Measurements from ENCODE around the gene PHACTR1. TPM values are rescaled to one million over a fixed set of nuclear protein-coding genes. Genes with fewer than 3 reads are reported as not detected.

Gene PHACTR1
- total RNA-seq, 2 experiments from 2014 or later: 1.3 to 2.3 TPM

DNA sequence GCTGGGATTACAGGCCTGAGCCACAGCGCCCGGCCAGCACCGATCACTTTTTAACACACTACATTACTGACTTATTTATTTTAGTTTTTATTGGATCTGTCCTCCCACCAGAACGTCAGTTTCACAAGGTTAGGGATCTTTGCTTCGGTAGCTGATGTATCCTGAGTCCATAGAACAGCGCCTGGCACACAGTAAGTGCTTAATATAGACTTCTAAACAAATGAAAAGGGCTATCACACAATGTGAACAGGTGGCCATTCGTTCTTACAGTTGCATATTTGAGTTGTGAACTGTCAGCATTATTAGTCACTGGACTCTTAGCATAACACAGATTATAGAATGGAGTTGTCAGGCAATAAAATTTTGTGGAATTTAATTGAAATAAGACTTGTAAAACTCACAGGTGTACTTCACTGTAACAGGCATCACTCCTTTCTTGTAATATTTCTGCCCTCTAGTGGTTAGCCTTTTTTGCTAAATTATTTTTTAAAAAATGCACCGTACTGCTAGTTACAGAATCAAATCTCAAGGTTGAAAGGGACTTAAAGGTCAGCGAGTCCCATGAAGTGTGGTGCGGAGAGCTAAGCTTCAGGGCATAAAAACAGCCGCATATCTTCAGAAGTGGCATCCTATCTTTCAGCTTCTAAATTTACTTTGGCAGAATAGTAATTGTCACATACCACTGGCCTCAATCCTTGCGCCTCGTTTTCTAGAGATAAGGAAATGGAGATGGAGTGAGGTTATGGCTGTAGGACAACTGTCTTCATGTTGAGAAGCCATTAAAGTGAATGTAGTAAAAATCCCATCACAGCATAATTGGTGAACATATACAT, 615.2 kb downstream of the PHACTR1 start:
- H3K9me3 Mint-ChIP-seq: no peaks in the 10 kb centered on the region
- Histone ChIP-seq H3K36me3 (ENCODE audit: insufficient read depth, low read length) (no peaks in the 10 kb centered on the region), H3K9me3 (ENCODE audit: control insufficient read depth in 1 of 2, insufficient read depth in 1 of 2, low read length in 2 of 2) (no peaks in the 10 kb centered on the region), H3K4me1 (ENCODE audit: insufficient read depth, low read length) (peaks cover 16% of the 10 kb centered on the region), H3K27ac (ENCODE audit: low read depth in 1 of 2, low read length in 2 of 2) (no peak overlapping the region), H3K27me3 (ENCODE audit: control insufficient read depth in 1 of 2, insufficient read depth in 2 of 2, low read length in 2 of 2) (no peaks in the 10 kb centered on the region), H3K4me3 (ENCODE audit: low read length) (no peak overlapping the region)
- DNase-seq (peak in 3 of 14 experiments; percentile 46 to 49 (median 47)), ATAC-seq (ENCODE audit: poor library complexity) (no peak)
- H3K4me1 Mint-ChIP-seq (ENCODE audit: low read depth): peaks cover 35% of the 10 kb centered on the region
- H3K36me3 Mint-ChIP-seq (ENCODE audit: low read depth): peaks cover 16% of the 10 kb centered on the region
- H3K4me3 Mint-ChIP-seq: peak overlapping the region; percentile 74
- peak overlapping the region; percentile 66 for H3K27ac Mint-ChIP-seq
- POLR2A ChIA-PET: no interaction called here
- CTCF ChIA-PET: interaction anchor here (2.1 kb wide), 1 partner anchor 243 kb away, joined by 6 read pairs; no protein-coding TSS in a partner anchor
- TF ChIP-seq, protein P1, sequence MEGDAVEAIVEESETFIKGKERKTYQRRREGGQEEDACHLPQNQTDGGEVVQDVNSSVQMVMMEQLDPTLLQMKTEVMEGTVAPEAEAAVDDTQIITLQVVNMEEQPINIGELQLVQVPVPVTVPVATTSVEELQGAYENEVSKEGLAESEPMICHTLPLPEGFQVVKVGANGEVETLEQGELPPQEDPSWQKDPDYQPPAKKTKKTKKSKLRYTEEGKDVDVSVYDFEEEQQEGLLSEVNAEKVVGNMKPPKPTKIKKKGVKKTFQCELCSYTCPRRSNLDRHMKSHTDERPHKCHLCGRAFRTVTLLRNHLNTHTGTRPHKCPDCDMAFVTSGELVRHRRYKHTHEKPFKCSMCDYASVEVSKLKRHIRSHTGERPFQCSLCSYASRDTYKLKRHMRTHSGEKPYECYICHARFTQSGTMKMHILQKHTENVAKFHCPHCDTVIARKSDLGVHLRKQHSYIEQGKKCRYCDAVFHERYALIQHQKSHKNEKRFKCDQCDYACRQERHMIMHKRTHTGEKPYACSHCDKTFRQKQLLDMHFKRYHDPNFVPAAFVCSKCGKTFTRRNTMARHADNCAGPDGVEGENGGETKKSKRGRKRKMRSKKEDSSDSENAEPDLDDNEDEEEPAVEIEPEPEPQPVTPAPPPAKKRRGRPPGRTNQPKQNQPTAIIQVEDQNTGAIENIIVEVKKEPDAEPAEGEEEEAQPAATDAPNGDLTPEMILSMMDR (IDR thresholded peaks at IDR 0.05): peak; percentile 81
- no peaks in the 10 kb centered on the region for H3K27me3 Mint-ChIP-seq
- intact Hi-C loops (cut with DNase I, micrococcal nuclease): loop anchor here (2.0 to 10.0 kb wide), 6 partner anchors 123 to 1679 kb away; partner anchors contain the start of gene SIRT5 (in 1 of the 2)

DNA sequence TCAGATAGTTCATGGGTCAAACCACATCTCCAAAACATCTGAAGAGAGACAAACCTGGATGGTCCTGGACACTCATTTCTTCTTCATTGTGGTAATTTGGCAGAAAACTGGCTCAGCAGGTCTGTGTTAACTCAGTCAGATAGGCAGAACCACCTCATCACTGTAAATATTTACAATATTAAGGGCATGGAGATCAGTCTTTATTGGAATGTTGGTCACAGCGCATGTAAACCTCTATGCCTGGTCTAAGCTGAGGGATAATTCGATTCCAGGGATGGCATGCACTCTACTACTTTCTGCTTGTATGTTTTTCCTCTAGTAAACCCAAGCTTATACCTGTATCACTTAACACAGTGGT, 615.8 kb downstream of the PHACTR1 start:
- Mint-ChIP-seq H3K27me3 (no peaks in the 10 kb centered on the region), H3K4me1 (ENCODE audit: low read depth) (peaks cover 32% of the 10 kb centered on the region), H3K9me3 (no peaks in the 10 kb centered on the region), H3K36me3 (ENCODE audit: low read depth) (peaks cover 14% of the 10 kb centered on the region), H3K27ac (no peak overlapping the region), H3K4me3 (no peak overlapping the region)
- Histone ChIP-seq H3K27me3 (ENCODE audit: control insufficient read depth in 1 of 2, insufficient read depth in 2 of 2, low read length in 2 of 2) (no peaks in the 10 kb centered on the region), H3K9me3 (ENCODE audit: control insufficient read depth in 1 of 2, insufficient read depth in 1 of 2, low read length in 2 of 2) (no peaks in the 10 kb centered on the region), H3K4me3 (ENCODE audit: low read length) (no peak overlapping the region), H3K36me3 (ENCODE audit: insufficient read depth, low read length) (no peaks in the 10 kb centered on the region), H3K27ac (ENCODE audit: low read depth in 1 of 2, low read length in 2 of 2) (no peak overlapping the region), H3K4me1 (ENCODE audit: insufficient read depth, low read length) (peaks cover 16% of the 10 kb centered on the region)
- ATAC-seq (ENCODE audit: poor library complexity) (no peak), DNase-seq (no peak)
- POLR2A ChIA-PET: no interaction called here
- TF ChIP-seq, protein P1 (IDR thresholded peaks at IDR 0.05): no peak
- CTCF ChIA-PET: interaction anchor here (2.1 kb wide), 1 partner anchor 243 kb away, joined by 6 read pairs; no protein-coding TSS in a partner anchor
- intact Hi-C loops (cut with DNase I, micrococcal nuclease): loop anchor here (2.0 to 10.0 kb wide), 6 partner anchors 122 to 1680 kb away; partner anchors contain the start of gene SIRT5 (in 1 of the 2)

DNA sequence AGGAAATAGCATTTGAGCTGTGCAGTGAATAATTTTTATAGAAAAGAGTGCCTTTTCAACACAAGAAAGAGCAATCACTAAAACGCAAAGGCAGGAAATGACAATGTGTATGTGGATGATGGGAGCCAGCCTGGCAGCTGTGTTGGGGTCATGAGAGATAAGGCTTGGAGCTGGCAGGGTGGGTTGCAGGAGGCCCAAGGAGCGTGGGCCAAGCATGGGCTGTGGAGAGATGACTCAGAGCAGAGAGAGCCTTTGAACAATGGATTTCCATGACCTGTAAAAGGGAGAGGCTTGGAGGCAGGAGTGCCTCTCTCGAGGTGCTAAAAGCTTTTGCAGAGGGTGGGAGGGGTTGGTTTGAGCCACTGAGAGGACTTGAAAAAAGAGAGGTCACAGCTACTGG, 618.4 kb downstream of the PHACTR1 start:
- H3K4me3 ChIP-seq (ENCODE audit: low read length): no peak overlapping the region
- no peak overlapping the region for H3K4me3 Mint-ChIP-seq
- POLR2A ChIA-PET: no interaction called here
- TF ChIP-seq, protein P1 (IDR thresholded peaks at IDR 0.05): no peak
- H3K36me3 ChIP-seq (ENCODE audit: insufficient read depth, low read length): no peaks in the 10 kb centered on the region
- CTCF ChIA-PET: no interaction called here
- intact Hi-C loops (cut with DNase I, micrococcal nuclease): loop anchor here (2.0 to 10.0 kb wide), 9 partner anchors 92 to 1683 kb away; partner anchors contain the start of genes GFOD1 (in 2 of the 2) and SIRT5 (in 1 of the 2)
- H3K36me3 Mint-ChIP-seq (ENCODE audit: low read depth): no peaks in the 10 kb centered on the region
- H3K4me1 Mint-ChIP-seq (ENCODE audit: low read depth): peaks cover 11% of the 10 kb centered on the region
- H3K9me3 Mint-ChIP-seq: no peaks in the 10 kb centered on the region
- no peak for DNase-seq
- H3K27ac Mint-ChIP-seq: no peak overlapping the region
- H3K27me3 ChIP-seq (ENCODE audit: control insufficient read depth in 1 of 2, insufficient read depth in 2 of 2, low read length in 2 of 2): no peaks in the 10 kb centered on the region
- H3K27me3 Mint-ChIP-seq: no peaks in the 10 kb centered on the region
- H3K9me3 ChIP-seq (ENCODE audit: control insufficient read depth in 1 of 2, insufficient read depth in 1 of 2, low read length in 2 of 2): no peaks in the 10 kb centered on the region
- peaks cover 3% of the 10 kb centered on the region for H3K4me1 ChIP-seq (ENCODE audit: insufficient read depth, low read length)
- H3K27ac ChIP-seq (ENCODE audit: low read depth in 1 of 2, low read length in 2 of 2): no peak overlapping the region
- ATAC-seq (ENCODE audit: poor library complexity): no peak

Measured in CD4-positive, alpha-beta T cell (primary cell).